CD14-positive monocyte (primary cell): ENCODE results near the gene HABP4. TPM values are rescaled to one million over a fixed set of nuclear protein-coding genes. Genes with fewer than 3 reads are reported as not detected.

ENCODE experiments used
- DNase-seq, 3 donors: peaks; one replicate each; pipeline ENCODE4 v3.0.0-alpha.2; 2011 to 2022
- H2AFZ ChIP-seq: 2 replicates; pipeline ENCODE4 v1.6.0; 2012; ENCODE audit warnings: mild to moderate bottlenecking, low read depth, low read length, inconsistent platforms; ENCODE audit not compliant: insufficient read depth, poor library complexity, severe bottlenecking
- H3K27ac ChIP-seq, 2 donors: 1 replicate in 1 of 2; 2 replicates in 1 of 2; pipeline ENCODE4 v1.5.1; 2012 to 2013; ENCODE audit warnings: low read length in 2 of 2, control low read depth in 1 of 2, inconsistent platforms in 1 of 2, low read depth in 1 of 2, mild to moderate bottlenecking in 1 of 2
- H3K27me3 ChIP-seq, 2 donors: one replicate each; pipeline versions ENCODE4 v1.6.0 to v1.6.1; 2011 to 2013; ENCODE audit warnings: low read length in 2 of 2; ENCODE audit not compliant: control insufficient read depth in 2 of 2, insufficient read depth in 2 of 2
- H3K36me3 ChIP-seq, 2 donors: replicated peaks in 1 of 2; 1 replicate in 1 of 2; 2 replicates in 1 of 2; pipeline versions ENCODE4 v1.5.1 to v1.6.1; 2012 to 2013; ENCODE audit warnings: low read length in 2 of 2, control low read depth in 1 of 2, inconsistent platforms in 1 of 2, mild to moderate bottlenecking in 1 of 2; ENCODE audit not compliant: insufficient read depth in 2 of 2, control insufficient read depth in 1 of 2
- H3K4me1 ChIP-seq, 2 donors: 1 replicate in 1 of 2; 2 replicates in 1 of 2; pipeline versions ENCODE4 v1.5.1 to v1.6.1; 2012 to 2013; ENCODE audit warnings: low read length in 2 of 2, control low read depth in 1 of 2, inconsistent platforms in 1 of 2, mild to moderate bottlenecking in 1 of 2, moderate library complexity in 1 of 2; ENCODE audit not compliant: insufficient read depth in 2 of 2, control insufficient read depth in 1 of 2
- H3K4me2 ChIP-seq: replicated peaks from 2 replicates; pipeline ENCODE3; 2012; ENCODE audit warnings: low read length, moderate library complexity, mild to moderate bottlenecking; ENCODE audit not compliant: poor library complexity, severe bottlenecking; ENCODE audit errors: extremely low read depth
- H3K4me3 ChIP-seq, 3 experiments: fragments of 200-600 bp in 1 of 3; sonication (generic) in 1 of 3; replicated peaks in 1 of 3; 1 replicate in 2 of 3; 2 replicates in 1 of 3; pipeline ENCODE4 v1.5.1; 2011 to 2013; ENCODE audit warnings: low read length in 3 of 3, mild to moderate bottlenecking in 3 of 3, control low read depth in 2 of 3, low read depth in 2 of 3, inconsistent platforms in 1 of 3, moderate library complexity in 1 of 3
- H3K79me2 ChIP-seq: 2 replicates; pipeline ENCODE4 v1.6.0; 2012; ENCODE audit warnings: mild to moderate bottlenecking, control low read depth, inconsistent platforms, low read length, moderate library complexity; ENCODE audit not compliant: insufficient read depth
- H3K9ac ChIP-seq: 2 replicates; pipeline ENCODE4 v1.6.0; 2017; ENCODE audit warnings: low read length, mild to moderate bottlenecking; ENCODE audit not compliant: insufficient read depth, poor library complexity, severe bottlenecking
- H3K9me3 ChIP-seq, 2 donors: replicated peaks in 1 of 2; 1 replicate in 1 of 2; 2 replicates in 1 of 2; pipeline versions ENCODE4 v1.5.1 to v1.6.1; 2012 to 2013; ENCODE audit warnings: low read length in 2 of 2, control low read depth in 1 of 2; ENCODE audit not compliant: control insufficient read depth in 1 of 2, insufficient read depth in 1 of 2
- H4K20me1 ChIP-seq: 2 replicates; pipeline ENCODE4 v1.6.0; 2012; ENCODE audit warnings: mild to moderate bottlenecking, low read length, control low read depth, moderate library complexity; ENCODE audit not compliant: insufficient read depth
- H3K27ac Mint-ChIP-seq, 7 donors: one replicate each; pipeline ENCODE4 v1.8.0; 2020; ENCODE audit warnings: mild to moderate bottlenecking in 7 of 7, mixed read lengths in 7 of 7, moderate library complexity in 6 of 7, inconsistent platforms in 2 of 7
- H3K27me3 Mint-ChIP-seq, 3 donors: one replicate each; pipeline ENCODE4 v1.8.0; 2021 to 2022; ENCODE audit warnings: low read depth in 3 of 3, mild to moderate bottlenecking in 3 of 3, mixed read lengths in 3 of 3, moderate library complexity in 3 of 3, inconsistent platforms in 1 of 3
- H3K36me3 Mint-ChIP-seq, 2 donors: one replicate each; pipeline ENCODE4 v1.8.0; 2020; ENCODE audit warnings: mixed read lengths in 2 of 2, inconsistent platforms in 1 of 2, mild to moderate bottlenecking in 1 of 2
- H3K4me1 Mint-ChIP-seq: one replicate; pipeline ENCODE4 v1.8.0; 2020; ENCODE audit warnings: mild to moderate bottlenecking, mixed read lengths
- H3K4me3 Mint-ChIP-seq, 2 donors: one replicate each; pipeline ENCODE4 v1.8.0; 2020; ENCODE audit warnings: mild to moderate bottlenecking in 2 of 2, mixed read lengths in 2 of 2, moderate library complexity in 1 of 2
- H3K9me3 Mint-ChIP-seq, 7 donors: one replicate each; pipeline ENCODE4 v1.8.0; 2020 to 2022; ENCODE audit warnings: mixed read lengths in 7 of 7, mild to moderate bottlenecking in 6 of 7, moderate library complexity in 6 of 7, inconsistent platforms in 2 of 7
- WGBS: methylation state at CpG from one replicate; pipeline ENCODE4 v1.1.5; 2013; ENCODE audit warnings: missing lambda C conversion rate; ENCODE audit not compliant: insufficient coverage; 5-methylcytosine and 5-hydroxymethylcytosine counted together
- intact Hi-C, 2 donors: fragments of 100-400 bp; cut with micrococcal nuclease; formaldehyde crosslinking; loops; one replicate each; pipeline versions ENCODE4 v1.15.0 to v1.15.1; 2023
- polyA plus RNA-seq, 3 donors: library from polyadenylated mRNA; depleted of rRNA in 1 of 3; unstranded in 2 of 3; stranded (reverse) in 1 of 3; fragments of 300-500 nt in 2 of 3; fragments of >200 nt in 1 of 3; fragmentation: Illumina TruSeq in 2 of 3; gene quantifications; 1 replicate in 2 of 3; 2 replicates in 1 of 3; pipeline ENCODE4 v1.2.3, GENCODE V29; 2012 to 2021
- TF ChIP-seq, protein P1 (sequence below): fragments of 200-600 bp; IDR thresholded peaks from one replicate; pipeline ENCODE4 v1.8.0; 2022; ENCODE audit warnings: antibody characterized with exemption, mild to moderate bottlenecking

HABP4 gene
- polyA plus RNA-seq, 3 donors, result 0.54 to 0.97 (median 0.68) TPM

DNA sequence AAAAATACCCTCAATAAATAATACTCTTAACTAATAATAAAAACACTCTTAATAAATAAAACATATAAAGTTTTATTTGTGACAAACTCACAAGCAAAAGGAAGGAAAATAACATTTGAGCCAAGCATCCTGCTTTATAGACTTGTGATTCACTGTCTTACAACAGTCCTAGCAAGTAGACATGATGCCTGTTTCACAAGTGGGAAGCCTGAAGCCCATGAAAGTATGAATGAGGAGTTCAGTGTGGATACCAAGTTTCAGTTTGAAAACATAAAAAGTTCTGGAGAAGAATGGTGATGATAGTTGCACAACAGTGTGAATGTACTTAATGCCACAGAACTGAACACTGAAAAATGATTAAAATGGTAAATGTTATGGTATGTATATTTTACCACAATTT is 10.9 kb downstream of the HABP4 start:
- H3K4me3 Mint-ChIP-seq, result no peak overlapping the region

DNA sequence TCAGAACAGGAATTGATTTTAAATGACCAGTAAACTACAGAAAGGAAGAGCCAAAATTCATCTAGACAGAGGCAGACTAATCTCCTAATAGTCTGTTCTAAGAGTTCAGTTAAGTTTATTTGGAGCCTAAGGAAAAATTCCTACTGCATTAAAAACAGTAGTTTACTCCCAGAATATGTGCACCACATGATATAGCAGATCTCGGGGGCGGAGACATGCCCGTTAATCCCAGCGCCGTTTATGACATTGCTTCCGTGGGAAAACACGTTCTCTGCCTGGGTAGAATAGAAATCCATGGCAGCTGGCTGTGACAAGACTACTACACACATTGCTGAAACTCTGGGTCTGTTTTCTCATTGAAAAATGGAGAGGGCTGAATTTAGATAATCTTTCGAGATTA is 11.4 kb downstream of the HABP4 start:
- TF ChIP-seq, protein P1, sequence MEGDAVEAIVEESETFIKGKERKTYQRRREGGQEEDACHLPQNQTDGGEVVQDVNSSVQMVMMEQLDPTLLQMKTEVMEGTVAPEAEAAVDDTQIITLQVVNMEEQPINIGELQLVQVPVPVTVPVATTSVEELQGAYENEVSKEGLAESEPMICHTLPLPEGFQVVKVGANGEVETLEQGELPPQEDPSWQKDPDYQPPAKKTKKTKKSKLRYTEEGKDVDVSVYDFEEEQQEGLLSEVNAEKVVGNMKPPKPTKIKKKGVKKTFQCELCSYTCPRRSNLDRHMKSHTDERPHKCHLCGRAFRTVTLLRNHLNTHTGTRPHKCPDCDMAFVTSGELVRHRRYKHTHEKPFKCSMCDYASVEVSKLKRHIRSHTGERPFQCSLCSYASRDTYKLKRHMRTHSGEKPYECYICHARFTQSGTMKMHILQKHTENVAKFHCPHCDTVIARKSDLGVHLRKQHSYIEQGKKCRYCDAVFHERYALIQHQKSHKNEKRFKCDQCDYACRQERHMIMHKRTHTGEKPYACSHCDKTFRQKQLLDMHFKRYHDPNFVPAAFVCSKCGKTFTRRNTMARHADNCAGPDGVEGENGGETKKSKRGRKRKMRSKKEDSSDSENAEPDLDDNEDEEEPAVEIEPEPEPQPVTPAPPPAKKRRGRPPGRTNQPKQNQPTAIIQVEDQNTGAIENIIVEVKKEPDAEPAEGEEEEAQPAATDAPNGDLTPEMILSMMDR, result no peak
- Histone ChIP-seq H3K4me3 (no peak overlapping the region), H3K9me3 (no peaks in the 10 kb centered on the region), H3K27ac (no peak overlapping the region), H3K4me2 (no peak overlapping the region), H3K27me3 (no peaks in the 10 kb centered on the region), H3K79me2 (no peaks in the 10 kb centered on the region), H4K20me1 (no peaks in the 10 kb centered on the region), H3K36me3 (no peaks in the 10 kb centered on the region), H3K9ac (no peak overlapping the region), H3K4me1 (no peaks in the 10 kb centered on the region), H2AFZ (no peak overlapping the region)
- no peaks in the 10 kb centered on the region for H3K4me1 Mint-ChIP-seq
- no peaks in the 10 kb centered on the region for H3K36me3 Mint-ChIP-seq
- H3K27ac Mint-ChIP-seq, result no peak overlapping the region
- H3K27me3 Mint-ChIP-seq, result peaks cover 1 to 11% (median 2%) of the 10 kb centered on the region in 3 donors
- 96% methylated on average over 7 of the region's 8 CpGs for WGBS
- H3K4me3 Mint-ChIP-seq, result no peak overlapping the region
- intact Hi-C loops, result no loop called here
- no peaks in the 10 kb centered on the region for H3K9me3 Mint-ChIP-seq
- no peak for DNase-seq

More for the DNA sequence above, 10.9 kb downstream of the HABP4 start:
- Mint-ChIP-seq H3K27me3 (peaks cover 2 to 12% (median 2%) of the 10 kb centered on the region in 3 donors), H3K36me3 (no peaks in the 10 kb centered on the region), H3K27ac (no peak overlapping the region), H3K9me3 (no peaks in the 10 kb centered on the region), H3K4me1 (no peaks in the 10 kb centered on the region)
- Histone ChIP-seq H3K36me3 (no peaks in the 10 kb centered on the region), H3K27ac (no peak overlapping the region), H3K4me3 (no peak overlapping the region), H4K20me1 (no peaks in the 10 kb centered on the region), H3K9ac (no peak overlapping the region), H2AFZ (no peak overlapping the region), H3K79me2 (no peaks in the 10 kb centered on the region), H3K9me3 (no peaks in the 10 kb centered on the region), H3K27me3 (no peaks in the 10 kb centered on the region), H3K4me2 (no peak overlapping the region), H3K4me1 (no peaks in the 10 kb centered on the region)
- TF ChIP-seq, protein P1, result no peak
- DNase-seq, result no peak
- intact Hi-C loops, result no loop called here
